Peyer's patch (tissue), 4 donors: ENCODE measurements around the gene BARX2.

Experiments used
- CTCF ChIP-seq, 6 experiments: fragments of 450-650 bp in 4 of 6; fragments of 200-600 bp in 2 of 6; sonication (generic) in 1 of 6; IDR thresholded peaks; one replicate each; pipeline ENCODE4 v1.5.1; 2017 to 2019; ENCODE audit warnings: antibody characterized with exemption in 6 of 6, mild to moderate bottlenecking in 3 of 6, moderate library complexity in 1 of 6
- POLR2A ChIP-seq, 2 donors: fragments of 450-650 bp; IDR thresholded peaks; one replicate each; pipeline ENCODE4 v1.5.1; 2017; ENCODE audit warnings: antibody characterized with exemption in 2 of 2, mild to moderate bottlenecking in 2 of 2, moderate library complexity in 2 of 2

- TF ChIP-seq CTCF (IDR thresholded peaks at IDR 0.05) (peak in 3 of 6 experiments; percentile 14 to 31 (median 19)), POLR2A (IDR thresholded peaks at IDR 0.05) (no peak)
Measured at GRCh38 chr11:129419386-129419785, 43.7 kb downstream of the BARX2 start.
